T-cell (primary cell): ENCODE results near the gene COL15A1. TPM values are rescaled to one million over a fixed set of nuclear protein-coding genes. Genes with fewer than 3 reads are reported as not detected.

Experiments
- ATAC-seq, 4 experiments: fragments of 200-7000 bp in 3 of 4; fragments of 150-1000 bp in 1 of 4; cut with Tn5 transposase; replicated peaks in 1 of 4; 1 replicate in 3 of 4; 2 replicates in 1 of 4; pipeline ENCODE4 v1.10.0; 2021; ENCODE audit warnings: moderate library complexity in 3 of 4, mild to moderate bottlenecking in 2 of 4, moderate number of reproducible peaks in 1 of 4
- CTCF ChIA-PET, 2 donors: fragments of 300-600 bp; sonication (Branson Sonifier 250); formaldehyde crosslinking; loops; one replicate each; lab custom pipeline; 2022; ENCODE audit warnings: antibody characterized with exemption in 2 of 2; lab: Charles Lee
- POLR2A ChIA-PET, 2 donors: fragments of 300-600 bp; sonication (Branson Sonifier 250); formaldehyde crosslinking; loops; one replicate each; lab custom pipeline; 2022; ENCODE audit warnings: antibody characterized with exemption in 2 of 2; lab: Charles Lee
- DNase-seq, 35 experiments: peaks; one replicate each; pipeline versions ENCODE4 v3.0.0 to v3.0.0-alpha.2; 2013 to 2023
- H3K27ac ChIP-seq: one replicate; pipeline ENCODE4 v1.5.1; 2013; ENCODE audit warnings: low read length
- H3K27me3 ChIP-seq, 2 experiments: replicated peaks in 1 of 2; 1 replicate in 1 of 2; 2 replicates in 1 of 2; pipeline versions ENCODE4 v1.6.1 to v1.7.0; 2013; ENCODE audit warnings: low read length in 1 of 2, mixed read lengths in 1 of 2; ENCODE audit not compliant: control insufficient read depth in 2 of 2, insufficient read depth in 2 of 2; ENCODE audit errors: extremely low read depth in 1 of 2
- H3K36me3 ChIP-seq, 2 donors: 1 replicate in 1 of 2; 2 replicates in 1 of 2; pipeline versions ENCODE4 v1.6.1 to v1.7.0; 2013; ENCODE audit warnings: low read length in 1 of 2; ENCODE audit not compliant: control insufficient read depth in 2 of 2, insufficient read depth in 1 of 2; ENCODE audit errors: extremely low read depth in 1 of 2
- H3K4me1 ChIP-seq, 2 experiments: 1 replicate in 1 of 2; 2 replicates in 1 of 2; pipeline versions ENCODE4 v1.6.1 to v1.7.0; 2013; ENCODE audit warnings: low read length in 2 of 2, mixed read lengths in 1 of 2; ENCODE audit not compliant: insufficient read depth in 2 of 2, control insufficient read depth in 1 of 2; ENCODE audit errors: extremely low read depth in 1 of 2
- H3K4me3 ChIP-seq, 2 donors: 1 replicate in 1 of 2; 2 replicates in 1 of 2; pipeline versions ENCODE4 v1.5.1 to v1.7.0; 2013; ENCODE audit warnings: mild to moderate bottlenecking in 2 of 2, low read length in 1 of 2, moderate library complexity in 1 of 2; ENCODE audit not compliant: control insufficient read depth in 1 of 2; ENCODE audit errors: extremely low read depth in 1 of 2
- H3K9me3 ChIP-seq: 2 replicates; pipeline ENCODE4 v1.7.0; 2013
- H3K27ac Mint-ChIP-seq, 2 donors: one replicate each; pipeline ENCODE4 v1.8.0; 2020 to 2021; ENCODE audit warnings: mild to moderate bottlenecking in 2 of 2, mixed read lengths in 2 of 2
- H3K27me3 Mint-ChIP-seq, 2 donors: one replicate each; pipeline ENCODE4 v1.8.0; 2021 to 2022; ENCODE audit warnings: mixed read lengths in 2 of 2
- H3K36me3 Mint-ChIP-seq: one replicate; pipeline ENCODE4 v1.8.0; 2021; ENCODE audit warnings: mixed read lengths
- H3K4me1 Mint-ChIP-seq, 3 donors: one replicate each; pipeline ENCODE4 v1.8.0; 2020 to 2022; ENCODE audit warnings: mixed read lengths in 3 of 3, mild to moderate bottlenecking in 1 of 3
- H3K4me3 Mint-ChIP-seq, 3 donors: one replicate each; pipeline ENCODE4 v1.8.0; 2020 to 2022; ENCODE audit warnings: mild to moderate bottlenecking in 3 of 3, mixed read lengths in 3 of 3, moderate library complexity in 3 of 3
- H3K9me3 Mint-ChIP-seq, 3 donors: one replicate each; pipeline ENCODE4 v1.8.0; 2020 to 2022; ENCODE audit warnings: mixed read lengths in 3 of 3
- WGBS: methylation state at CpG from one replicate; pipeline ENCODE4 v1.1.5; 2013; ENCODE audit warnings: missing lambda C conversion rate; ENCODE audit not compliant: insufficient coverage; 5-methylcytosine and 5-hydroxymethylcytosine counted together
- total RNA-seq, 35 experiments: library from RNA in 6 of 35; stranded (reverse) in 6 of 35; fragments of 120-200 nt in 1 of 35; gene quantifications; one replicate each; pipeline versions ENCODE4 v1.2.1 to v1.2.4 and lab custom pipeline; 2013 to 2026

Gene COL15A1
- total RNA-seq, 5 donors from 2014 or later (not counting 1 experiment from before 2014, with no cell fraction given) = 0.15 to 0.20 (median 0.19) TPM; not detected in 2

DNA sequence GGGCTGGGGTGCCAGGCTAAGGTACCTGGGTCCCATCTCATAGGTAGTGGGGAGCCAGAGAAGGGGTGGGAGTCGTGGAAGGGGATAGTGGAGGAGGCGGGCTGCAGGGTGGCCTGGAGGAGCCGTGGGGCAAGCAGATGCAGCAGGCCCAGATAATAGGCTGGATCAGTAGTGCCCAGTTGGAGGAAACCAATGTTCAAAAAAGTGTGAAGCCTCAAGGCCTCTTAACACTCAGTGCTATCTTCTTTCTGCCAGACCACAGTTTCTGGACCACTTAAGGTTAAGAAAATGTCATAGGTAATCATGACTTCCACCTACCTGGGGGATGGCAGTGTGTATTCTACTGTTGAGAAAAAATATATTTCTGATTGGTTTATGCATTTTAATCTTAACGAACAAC is 97.9 kb downstream of the COL15A1 start:
- H3K9me3 ChIP-seq = no peaks in the 10 kb centered on the region
- DNase-seq = no peak
- H3K4me3 Mint-ChIP-seq = no peak overlapping the region
- ChIA-PET POLR2A (no interaction called here), CTCF (no interaction called here)
- peaks cover 3 to 12% of the 10 kb centered on the region in 2 experiments for H3K4me1 ChIP-seq
- peaks cover 8% of the 10 kb centered on the region for H3K36me3 Mint-ChIP-seq
- H3K27me3 ChIP-seq = no peaks in the 10 kb centered on the region
- no peaks in the 10 kb centered on the region for H3K27me3 Mint-ChIP-seq
- peaks cover 0 to 3% of the 10 kb centered on the region in 2 donors for H3K36me3 ChIP-seq
- peaks cover 13 to 37% (median 30%) of the 10 kb centered on the region in 3 donors for H3K4me1 Mint-ChIP-seq
- no peak overlapping the region for H3K27ac Mint-ChIP-seq
- peaks cover 0 to 16% (median 10%) of the 10 kb centered on the region in 3 donors for H3K9me3 Mint-ChIP-seq
- no peak overlapping the region for H3K27ac ChIP-seq
- no CpG with 5 or more reads among the region's 4 CpGs for WGBS
- no peak overlapping the region for H3K4me3 ChIP-seq
- ATAC-seq = no peak

DNA sequence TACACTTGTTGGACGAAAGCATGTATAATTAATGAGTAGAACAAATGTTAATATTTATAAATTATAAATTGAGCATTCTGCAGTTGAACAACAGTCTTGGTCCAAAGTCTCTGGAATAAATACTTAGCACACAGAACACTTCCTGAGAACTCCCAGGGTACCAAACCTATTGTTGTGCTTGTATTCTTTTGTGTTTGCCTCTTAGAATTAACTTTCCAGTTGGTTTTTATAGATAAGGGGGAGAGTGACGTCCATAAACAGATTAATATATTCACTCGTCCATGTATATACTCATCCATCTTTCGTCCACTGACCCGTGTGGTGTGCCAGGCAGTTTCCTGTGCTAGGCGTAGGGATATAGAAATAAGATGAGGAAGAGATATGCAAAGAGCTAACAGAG is 98.9 kb downstream of the COL15A1 start:
- ChIA-PET CTCF (no interaction called here), POLR2A (no interaction called here)
- Mint-ChIP-seq H3K36me3 (peaks cover 8% of the 10 kb centered on the region), H3K27me3 (no peaks in the 10 kb centered on the region), H3K9me3 (peaks cover 0 to 16% (median 10%) of the 10 kb centered on the region in 3 donors), H3K27ac (no peak overlapping the region), H3K4me3 (no peak overlapping the region), H3K4me1 (peaks cover 15 to 44% (median 28%) of the 10 kb centered on the region in 3 donors)
- no peak overlapping the region for H3K27ac ChIP-seq
- H3K9me3 ChIP-seq = no peaks in the 10 kb centered on the region
- peaks cover 0 to 3% of the 10 kb centered on the region in 2 donors for H3K36me3 ChIP-seq
- no peak for ATAC-seq
- H3K27me3 ChIP-seq = no peaks in the 10 kb centered on the region
- no CpG with 5 or more reads among the region's 6 CpGs for WGBS
- H3K4me1 ChIP-seq = peaks cover 3 to 12% of the 10 kb centered on the region in 2 experiments
- no peak for DNase-seq
- no peak overlapping the region for H3K4me3 ChIP-seq

DNA sequence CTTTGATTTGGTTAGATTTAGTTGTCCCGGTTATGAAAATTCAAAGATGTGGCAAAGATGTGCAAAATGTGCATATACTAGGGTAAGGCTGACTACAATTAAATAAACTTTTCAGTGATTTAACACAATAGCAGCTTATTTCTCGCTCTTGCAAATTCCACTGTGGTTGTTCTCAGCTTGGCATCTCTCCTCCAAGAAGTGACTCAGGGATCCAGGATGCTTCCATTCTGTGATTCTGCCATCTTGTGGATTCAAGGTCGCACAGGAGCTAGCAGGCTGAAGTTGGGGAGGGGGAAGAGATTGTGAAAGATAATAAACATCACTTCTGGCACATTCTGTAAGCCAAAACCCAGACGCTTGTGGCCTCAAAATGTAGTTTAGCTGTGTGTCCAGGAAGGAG is 101.1 kb downstream of the COL15A1 start:
- DNase-seq (no peak), ATAC-seq (no peak)
- H3K4me3 Mint-ChIP-seq = no peak overlapping the region

DNA sequence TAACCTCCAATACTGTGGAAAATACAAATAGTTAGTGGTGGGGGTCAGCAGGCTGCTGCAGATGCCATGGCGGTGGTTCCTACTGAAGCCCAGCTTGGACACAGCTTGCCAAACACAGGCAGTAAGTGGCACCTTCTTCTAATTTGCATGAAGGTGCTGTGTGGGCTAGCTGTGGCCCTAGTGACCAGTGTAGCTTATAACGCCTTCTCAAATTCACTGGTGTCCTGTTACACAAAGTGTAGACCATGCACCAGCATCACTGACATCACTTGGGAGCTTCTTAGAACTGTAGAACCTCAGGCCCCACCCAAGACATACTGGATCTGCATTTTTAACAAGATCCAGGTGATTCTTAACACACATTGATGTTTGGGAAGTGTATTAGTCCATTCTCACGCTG is 102.4 kb downstream of the COL15A1 start:
- WGBS = 100% methylated on average over 1 of the region's 3 CpGs
- Histone ChIP-seq H3K4me1 (peaks cover 1 to 28% of the 10 kb centered on the region in 2 experiments), H3K9me3 (no peaks in the 10 kb centered on the region), H3K27ac (no peak overlapping the region), H3K27me3 (no peaks in the 10 kb centered on the region), H3K36me3 (peaks cover 0 to 3% of the 10 kb centered on the region in 2 donors), H3K4me3 (no peak overlapping the region)
- ChIA-PET CTCF (no interaction called here), POLR2A (no interaction called here)
- H3K9me3 Mint-ChIP-seq = peaks cover 0 to 16% (median 10%) of the 10 kb centered on the region in 3 donors
- H3K4me1 Mint-ChIP-seq = peaks cover 31 to 42% (median 36%) of the 10 kb centered on the region in 3 donors
- H3K27ac Mint-ChIP-seq = no peak overlapping the region
- DNase-seq (no peak), ATAC-seq (no peak)
- H3K4me3 Mint-ChIP-seq = no peak overlapping the region
- H3K36me3 Mint-ChIP-seq = peaks cover 8% of the 10 kb centered on the region
- no peaks in the 10 kb centered on the region for H3K27me3 Mint-ChIP-seq

More for the DNA sequence above, 101.1 kb downstream of the COL15A1 start:
- peaks cover 28 to 44% (median 33%) of the 10 kb centered on the region in 3 donors for H3K4me1 Mint-ChIP-seq
- no CpG with 5 or more reads among the region's 4 CpGs for WGBS
- POLR2A ChIA-PET = no interaction called here
- Histone ChIP-seq H3K9me3 (no peaks in the 10 kb centered on the region), H3K4me1 (peaks cover 3 to 25% of the 10 kb centered on the region in 2 experiments), H3K4me3 (no peak overlapping the region), H3K27ac (no peak overlapping the region), H3K36me3 (peaks cover 0 to 3% of the 10 kb centered on the region in 2 donors), H3K27me3 (no peaks in the 10 kb centered on the region)
- peaks cover 0 to 16% (median 10%) of the 10 kb centered on the region in 3 donors for H3K9me3 Mint-ChIP-seq
- H3K36me3 Mint-ChIP-seq = peaks cover 8% of the 10 kb centered on the region
- no peak overlapping the region for H3K27ac Mint-ChIP-seq
- no peaks in the 10 kb centered on the region for H3K27me3 Mint-ChIP-seq
- CTCF ChIA-PET = interaction anchor here (0.6 to 0.7 kb wide), 2 partner anchors 58 to 203 kb away, joined by 3 to 4 read pairs; no protein-coding TSS in a partner anchor

DNA sequence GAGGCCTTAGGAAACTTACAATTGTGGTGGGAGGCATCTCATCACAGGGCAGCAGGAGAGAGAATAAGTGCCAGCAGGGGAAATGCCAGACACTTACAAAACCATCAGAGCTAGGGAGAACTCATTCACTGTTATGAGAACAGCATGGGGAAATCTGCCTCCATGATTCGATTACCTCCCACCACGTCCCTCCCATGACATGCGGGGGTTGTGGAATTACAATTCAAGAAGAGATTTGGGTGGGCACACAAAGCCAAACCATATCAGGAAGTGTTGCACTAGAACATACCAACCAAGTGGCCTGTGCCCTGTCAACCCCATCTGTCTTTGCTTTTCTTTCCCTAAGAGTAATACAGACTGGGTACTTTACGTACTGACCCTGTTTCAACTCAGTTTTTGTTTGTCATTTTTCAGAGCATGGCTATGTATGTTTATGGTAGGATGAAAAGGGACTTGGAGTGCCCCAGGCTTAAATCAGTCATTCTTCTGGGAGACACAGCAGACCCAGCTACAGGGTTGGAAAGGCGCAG is 102.9 kb downstream of the COL15A1 start:
- H3K27ac ChIP-seq = no peak overlapping the region
- ChIA-PET CTCF (no interaction called here), POLR2A (no interaction called here)
- H3K9me3 ChIP-seq = no peaks in the 10 kb centered on the region
- H3K4me3 ChIP-seq = no peak overlapping the region
- peaks cover 0 to 3% of the 10 kb centered on the region in 2 donors for H3K36me3 ChIP-seq
- DNase-seq (no peak), ATAC-seq (no peak)
- Mint-ChIP-seq H3K4me3 (no peak overlapping the region), H3K36me3 (peaks cover 8% of the 10 kb centered on the region), H3K4me1 (peaks cover 26 to 36% (median 31%) of the 10 kb centered on the region in 3 donors), H3K27me3 (no peaks in the 10 kb centered on the region), H3K9me3 (peaks cover 0 to 16% (median 10%) of the 10 kb centered on the region in 3 donors), H3K27ac (no peak overlapping the region)
- WGBS = 86% methylated on average over 5 of the region's 5 CpGs
- peaks cover 0 to 26% of the 10 kb centered on the region in 2 experiments for H3K4me1 ChIP-seq
- no peaks in the 10 kb centered on the region for H3K27me3 ChIP-seq

DNA sequence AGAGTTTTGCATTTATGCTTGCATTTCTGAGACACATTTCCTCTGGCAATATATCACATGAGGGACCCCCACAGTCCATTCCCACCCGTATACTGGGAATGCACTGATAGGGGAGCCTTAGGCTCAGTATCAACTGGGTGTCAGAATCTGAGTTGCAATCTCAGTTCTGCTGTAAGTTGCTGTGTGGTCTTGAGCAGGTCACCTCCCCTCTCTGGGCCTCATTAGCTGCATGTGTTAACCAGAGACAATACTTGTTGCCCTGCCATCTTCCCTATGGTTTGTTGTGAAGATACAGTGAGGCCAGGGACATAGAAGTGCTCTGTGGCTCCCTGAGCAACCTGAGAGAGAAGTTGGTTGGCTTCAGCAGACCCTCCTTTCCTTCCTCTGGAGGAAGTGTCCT is 105.5 kb downstream of the COL15A1 start:
- POLR2A ChIA-PET = no interaction called here
- Mint-ChIP-seq H3K27ac (no peak overlapping the region), H3K27me3 (no peaks in the 10 kb centered on the region), H3K36me3 (peaks cover 4% of the 10 kb centered on the region), H3K4me3 (no peak overlapping the region), H3K9me3 (peaks cover 0 to 12% (median 6%) of the 10 kb centered on the region in 3 donors), H3K4me1 (peaks cover 46 to 57% (median 53%) of the 10 kb centered on the region in 3 donors)
- Histone ChIP-seq H3K9me3 (no peaks in the 10 kb centered on the region), H3K27me3 (no peaks in the 10 kb centered on the region), H3K4me3 (no peak overlapping the region), H3K4me1 (peaks cover 7 to 52% of the 10 kb centered on the region in 2 experiments), H3K36me3 (peaks cover 0 to 3% of the 10 kb centered on the region in 2 donors), H3K27ac (no peak overlapping the region)
- no peak for ATAC-seq
- CTCF ChIA-PET = interaction anchor here in 1 of 2 donors (0.7 kb wide), 1 partner anchor 36 kb away, joined by 3 read pairs; no protein-coding TSS in a partner anchor
- DNase-seq = no peak
- no CpG with 5 or more reads among the region's 1 CpG for WGBS
